Right hindlimb (tissue), 1 donor: Measurements from ENCODE around the gene DLX3.
A peak's percentile ranks its signal among the peaks of the same experiment; 100 is the strongest.

Source experiments
- DNase-seq: peaks from one replicate; pipeline ENCODE4 v3.0.0-alpha.2; 2018

DLX3 gene

DNA sequence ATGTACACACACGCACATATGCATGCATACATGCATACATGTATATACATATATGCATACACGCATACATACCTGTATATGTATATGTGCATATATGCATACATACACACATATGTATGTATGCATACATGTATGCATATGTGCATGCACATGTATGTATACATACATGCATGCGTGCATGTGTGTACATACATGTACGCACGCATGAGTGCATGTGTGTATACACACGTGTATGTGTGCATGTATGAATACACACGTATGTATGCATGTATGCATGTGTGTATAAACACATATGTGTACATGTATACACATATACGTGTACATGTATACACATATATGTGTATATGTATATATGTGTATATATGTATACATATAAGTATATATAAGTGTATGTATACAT, 28.5 kb upstream of the DLX3 start:
- no peak for DNase-seq

DNA sequence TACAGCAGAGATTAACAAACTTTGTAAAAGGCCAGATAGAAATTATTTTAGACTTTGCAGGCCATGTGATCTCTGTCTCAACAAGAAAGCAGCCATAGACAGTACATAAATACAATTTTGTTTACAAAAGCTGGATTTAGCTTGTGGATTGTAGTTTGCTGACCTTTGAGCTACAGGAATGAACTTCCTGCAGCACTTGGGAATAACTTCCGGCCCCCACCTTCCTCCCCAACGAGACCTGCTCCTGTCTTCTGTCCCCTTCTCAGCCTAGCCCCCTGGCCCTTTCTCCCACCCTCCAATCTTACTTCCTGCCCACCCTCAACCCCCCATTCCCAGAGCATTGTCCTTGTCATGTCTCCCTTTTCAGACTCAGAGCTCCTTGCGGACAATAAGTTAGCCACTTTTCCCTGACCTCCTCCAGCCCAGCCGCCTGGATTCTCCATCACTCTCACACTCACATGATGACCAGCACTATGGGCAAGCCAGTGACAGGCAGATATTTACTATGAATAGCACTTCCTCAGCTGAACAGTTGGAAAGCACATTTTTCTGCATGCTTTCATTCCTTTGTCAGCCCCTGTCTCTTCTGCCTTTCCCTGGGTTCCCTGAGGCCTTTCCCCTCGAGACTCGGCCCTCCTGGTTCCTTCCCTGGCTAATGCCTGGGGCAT, 27.6 kb upstream of the DLX3 start:
- DNase-seq: no peak

DNA sequence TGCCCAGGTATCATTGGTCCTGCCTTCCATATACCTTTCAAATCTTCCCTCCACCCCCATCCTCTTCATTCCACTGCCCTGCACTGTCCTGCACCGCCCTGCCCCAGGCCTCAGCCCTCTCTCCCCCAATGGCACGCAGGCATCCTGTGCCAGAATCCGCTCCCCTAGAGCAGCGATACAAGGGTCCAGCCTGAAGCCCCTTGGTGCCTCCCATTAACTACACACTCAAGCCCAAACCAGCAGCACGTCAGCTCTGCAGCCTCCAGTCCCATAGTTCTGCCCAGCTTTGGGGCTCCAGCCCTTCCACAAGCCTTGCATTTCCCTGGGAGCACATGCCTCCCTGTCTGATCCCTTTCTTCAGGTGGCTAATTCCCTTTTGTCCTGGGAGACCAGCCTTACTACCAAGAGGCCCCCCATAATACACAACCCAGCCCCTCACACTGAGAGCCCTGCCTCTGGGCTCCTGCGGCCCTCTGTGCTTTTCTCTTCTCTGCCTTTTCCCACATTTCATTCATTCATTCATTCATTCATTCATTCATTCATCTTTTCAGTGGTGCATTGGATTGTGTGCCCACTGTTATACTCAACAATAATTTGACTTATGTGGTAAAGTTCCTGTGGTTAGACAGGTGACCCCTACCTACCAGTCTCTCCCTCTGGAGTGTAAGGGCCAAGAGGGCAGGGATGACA, 26.8 kb upstream of the DLX3 start:
- DNase-seq: no peak

DNA sequence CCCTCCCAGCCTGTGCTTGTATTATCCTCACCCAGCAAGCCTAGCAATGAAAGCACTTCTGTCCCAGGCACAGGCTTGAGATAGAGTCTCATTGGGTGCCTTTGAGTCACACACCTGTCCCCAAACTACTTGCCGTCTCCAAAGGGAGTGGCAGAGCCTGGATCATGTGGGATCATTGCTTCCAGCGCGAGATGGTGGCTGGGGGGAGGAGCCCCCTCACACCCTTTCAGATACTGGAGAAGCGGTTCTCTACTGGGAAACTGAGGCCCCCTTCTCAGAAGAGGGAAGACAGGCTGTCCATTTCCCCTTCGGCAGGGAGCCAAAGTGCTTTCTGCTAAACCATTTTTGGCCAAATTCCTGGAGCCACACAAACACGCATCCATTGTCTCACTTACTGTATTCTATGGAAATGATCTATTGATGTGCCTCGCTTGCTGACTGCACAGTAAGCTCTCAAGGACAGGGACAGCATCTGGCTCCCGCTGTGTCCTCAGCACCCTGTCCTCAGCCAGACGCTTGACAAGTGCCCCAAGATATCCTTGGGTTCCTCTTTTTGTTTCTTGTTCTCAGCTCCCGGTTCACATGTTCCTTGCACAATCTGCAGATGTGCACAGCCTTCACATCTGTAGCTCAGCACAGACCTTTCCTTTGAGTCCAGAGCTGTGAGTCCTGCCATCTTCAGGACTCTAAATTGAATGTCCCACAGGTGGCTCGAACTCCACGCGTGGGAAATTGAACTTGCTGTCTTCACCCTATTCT, 26.0 kb upstream of the DLX3 start:
- no peak for DNase-seq

DNA sequence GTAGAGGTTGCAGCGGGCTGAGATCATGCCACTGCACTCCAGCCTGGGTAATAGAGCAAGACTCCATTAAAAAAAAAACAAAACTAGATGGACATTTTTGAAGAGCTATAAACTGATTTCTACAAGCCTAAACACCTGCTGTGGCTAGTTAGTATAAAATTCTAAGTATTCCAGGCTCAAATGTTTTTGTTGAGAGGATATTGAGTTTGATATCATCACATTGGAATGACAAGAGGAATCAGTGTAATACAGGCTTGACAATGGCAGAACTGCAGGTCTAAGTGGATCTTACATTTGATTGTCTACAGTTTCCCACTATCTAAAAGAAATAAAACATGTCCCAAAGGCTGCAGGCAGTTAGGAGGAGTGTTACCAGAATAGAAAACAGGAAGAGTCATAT, 23.9 kb upstream of the DLX3 start:
- no peak for DNase-seq

DNA sequence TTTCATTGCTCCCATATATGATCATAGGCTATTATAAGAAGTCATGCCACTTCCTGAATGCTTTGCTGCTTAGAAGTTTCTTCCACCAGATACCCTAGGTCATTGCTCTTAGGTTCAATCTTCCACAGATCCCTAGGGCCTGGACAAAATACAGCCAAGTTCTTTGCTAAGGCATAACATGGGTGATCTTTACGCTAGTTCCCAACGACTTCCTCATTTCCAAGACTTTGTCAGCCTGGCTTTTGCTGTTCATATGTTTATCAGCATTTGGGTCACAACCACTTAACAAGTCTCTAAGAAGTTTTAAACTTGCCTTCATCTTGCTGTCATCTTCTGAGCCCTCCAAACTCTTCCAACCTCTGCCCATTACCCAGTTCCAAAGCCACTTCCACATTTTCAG, 20.1 kb upstream of the DLX3 start:
- DNase-seq: no peak

DNA sequence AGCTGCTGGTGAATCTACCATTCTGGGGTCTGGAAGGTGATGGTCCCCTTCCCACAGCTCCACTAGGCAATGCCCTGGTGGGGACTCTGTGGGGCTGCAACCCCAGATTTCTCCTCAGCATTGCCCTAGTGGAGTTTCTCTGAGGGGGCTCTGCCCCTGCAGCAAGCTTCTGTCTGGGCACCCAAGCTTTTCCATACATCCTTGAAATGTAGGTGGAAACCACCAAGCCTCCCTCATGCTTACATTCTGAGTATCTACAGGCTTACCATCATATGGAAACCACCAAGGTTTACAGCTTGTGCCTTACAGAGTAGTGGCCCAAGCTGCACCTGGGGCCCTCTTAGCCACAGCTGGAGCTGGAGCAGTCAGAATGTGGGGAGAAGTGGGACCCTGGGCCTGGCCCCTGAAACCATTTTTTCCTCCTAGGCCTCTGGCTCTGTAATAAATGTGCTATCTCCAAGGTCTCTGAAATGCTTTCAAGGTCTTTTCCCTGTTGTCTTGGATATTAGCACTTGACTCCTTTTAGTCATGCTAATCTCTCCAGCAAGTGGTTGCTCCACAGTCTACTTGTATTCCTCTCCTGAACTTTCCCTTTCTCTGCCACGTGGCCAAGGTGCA, 19.6 kb upstream of the DLX3 start:
- DNase-seq: no peak

DNA sequence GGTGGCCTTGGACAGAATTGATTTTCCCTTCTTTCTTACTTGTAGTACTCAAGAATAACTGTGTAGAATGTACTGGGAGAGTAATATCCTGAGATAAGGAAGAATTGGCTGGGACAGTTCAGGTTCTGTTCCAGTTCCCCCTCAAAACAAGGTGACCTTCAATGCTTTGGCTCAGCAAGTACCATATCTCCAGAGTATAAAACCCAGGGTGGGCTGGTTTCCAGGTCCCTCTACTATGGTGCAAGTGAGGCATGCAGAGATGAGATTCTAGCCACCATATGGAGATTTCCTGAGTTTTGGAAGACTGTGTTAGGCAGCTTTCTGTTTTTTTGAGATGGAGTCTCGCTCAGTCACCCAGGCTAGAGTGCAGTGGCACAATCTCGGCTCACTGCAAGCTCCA, 18.1 kb upstream of the DLX3 start:
- no peak for DNase-seq

DNA sequence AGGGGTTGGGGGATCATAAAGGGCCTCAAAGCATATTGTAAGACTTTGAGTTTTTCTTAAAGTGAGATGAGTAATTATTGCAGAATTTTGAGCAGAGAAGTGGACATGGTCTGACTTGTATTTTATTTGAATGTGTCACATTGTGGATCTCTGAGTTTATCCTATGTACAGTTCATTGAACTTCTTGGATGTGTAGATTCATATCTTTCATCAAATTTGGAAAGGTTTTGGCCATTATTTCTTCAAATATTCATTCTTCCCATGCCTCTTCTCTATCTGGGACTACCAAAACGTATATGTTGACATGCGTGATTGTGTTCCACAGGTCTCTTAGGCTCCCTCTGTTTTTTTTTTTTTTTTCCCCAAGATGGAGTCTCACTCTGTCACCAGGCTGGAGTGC, 14.3 kb upstream of the DLX3 start:
- DNase-seq: no peak

DNA sequence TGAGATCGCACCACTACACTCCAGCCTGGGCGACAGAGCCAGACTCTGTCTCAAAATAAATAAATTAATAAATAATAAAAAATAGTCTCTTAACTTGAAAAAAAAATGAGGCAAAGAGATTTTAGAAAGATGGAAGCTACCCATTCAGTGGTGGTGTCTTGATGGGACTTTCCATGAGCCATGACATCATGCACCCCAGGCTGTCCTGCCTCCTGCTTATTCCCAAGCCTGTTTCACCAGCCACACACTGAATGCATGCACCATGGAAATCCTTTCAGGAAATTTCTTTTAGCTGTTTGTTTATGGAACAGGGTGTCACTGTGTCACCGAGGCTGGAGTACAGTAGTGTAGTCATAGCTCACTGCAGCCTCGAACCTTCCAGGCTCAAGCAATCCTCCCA, 8.9 kb upstream of the DLX3 start:
- no peak for DNase-seq

DNA sequence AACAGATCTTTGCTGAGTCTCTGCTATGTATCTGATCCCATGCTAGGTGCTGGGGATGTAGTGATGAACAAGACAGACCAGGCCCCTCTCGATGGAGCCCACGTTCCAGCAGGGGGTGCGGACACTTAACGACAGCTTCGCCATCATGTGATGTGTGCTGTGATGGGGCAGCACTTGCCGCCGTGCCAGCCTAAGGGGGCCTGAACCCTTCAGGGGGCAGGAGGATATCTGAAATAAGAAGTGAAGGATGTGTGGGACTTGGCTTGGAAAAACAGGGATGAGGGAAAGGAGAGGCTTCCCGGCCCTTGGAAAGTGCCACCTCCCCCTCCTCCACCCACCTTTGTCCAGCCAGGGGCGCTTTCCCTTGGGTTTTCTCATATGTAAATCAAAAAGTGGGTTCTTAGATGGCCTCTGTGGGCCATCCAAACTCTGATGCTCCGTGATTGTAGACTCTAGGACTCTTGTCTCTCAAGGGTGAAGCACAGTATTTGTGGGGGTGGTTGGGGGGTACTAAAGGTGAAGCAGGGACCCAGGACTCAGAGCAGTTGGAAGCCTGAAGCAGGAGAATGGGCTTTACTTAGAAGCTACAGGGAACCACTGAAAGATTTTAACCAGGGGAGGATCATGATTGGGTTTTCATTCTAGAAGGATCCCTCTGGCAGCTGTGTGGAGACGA, 4.0 kb upstream of the DLX3 start:
- no peak for DNase-seq

DNA sequence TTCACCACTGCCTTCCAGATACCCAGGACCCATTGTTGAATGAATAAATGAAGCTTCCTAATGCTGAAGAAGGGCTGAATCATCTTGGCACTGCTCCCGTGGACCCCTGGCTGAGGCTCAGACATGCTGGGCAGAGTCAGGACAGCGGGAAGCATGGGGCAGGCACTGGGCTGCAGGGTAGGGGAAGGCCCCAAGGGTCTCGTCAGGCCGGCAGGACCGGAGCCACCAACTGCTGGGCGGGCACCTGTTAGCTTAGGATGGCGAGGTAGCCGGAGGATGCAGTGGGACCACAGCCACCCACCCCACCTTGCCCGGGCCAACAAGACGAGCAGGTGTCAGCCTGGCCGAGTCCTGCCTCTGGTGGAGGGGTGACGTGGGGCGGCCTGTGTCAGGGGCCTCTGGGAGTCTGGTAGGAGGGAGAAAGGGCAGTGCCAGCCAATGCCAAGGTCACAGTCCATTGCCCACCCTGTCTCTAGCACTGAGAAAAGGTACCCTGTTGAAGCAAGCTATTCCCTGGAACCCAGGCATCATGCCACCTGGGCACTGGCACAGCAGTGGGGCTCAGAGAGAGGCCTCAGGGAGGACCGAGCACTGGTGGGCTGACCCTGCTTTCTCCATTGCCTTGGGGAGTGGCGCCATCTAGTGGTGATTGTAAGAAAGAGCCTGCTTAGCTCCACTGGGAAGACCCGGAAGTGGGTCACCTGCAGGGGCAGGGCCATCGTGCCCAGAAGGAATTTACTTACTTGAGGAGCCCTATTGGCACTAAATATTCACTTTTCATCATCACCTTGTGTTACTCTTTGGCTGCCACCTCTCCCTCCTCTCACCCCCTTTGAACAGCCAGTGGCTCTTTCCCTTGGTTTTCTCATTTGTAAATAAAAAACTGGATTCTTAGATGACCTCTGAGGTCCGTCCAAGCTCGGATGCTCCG, 3.0 kb upstream of the DLX3 start:
- peak; percentile 88 for DNase-seq

DNA sequence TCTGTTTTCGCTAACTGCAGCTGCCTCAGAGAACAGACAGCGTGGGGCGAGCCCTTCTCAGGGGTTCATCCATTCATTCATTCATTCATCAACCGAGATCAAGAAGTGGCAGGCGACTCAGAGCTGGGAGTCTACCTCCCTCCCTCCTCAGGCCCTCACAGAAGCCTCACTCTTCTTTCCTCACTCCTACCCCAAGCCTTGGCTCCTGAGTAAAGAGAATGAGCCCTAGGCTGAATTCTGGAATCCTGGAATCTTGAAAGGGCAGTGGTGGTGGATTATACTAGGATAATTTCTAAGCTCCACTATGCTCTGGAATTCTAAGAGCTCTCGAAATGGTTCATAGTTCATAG, 2.3 kb upstream of the DLX3 start:
- DNase-seq: no peak

DNA sequence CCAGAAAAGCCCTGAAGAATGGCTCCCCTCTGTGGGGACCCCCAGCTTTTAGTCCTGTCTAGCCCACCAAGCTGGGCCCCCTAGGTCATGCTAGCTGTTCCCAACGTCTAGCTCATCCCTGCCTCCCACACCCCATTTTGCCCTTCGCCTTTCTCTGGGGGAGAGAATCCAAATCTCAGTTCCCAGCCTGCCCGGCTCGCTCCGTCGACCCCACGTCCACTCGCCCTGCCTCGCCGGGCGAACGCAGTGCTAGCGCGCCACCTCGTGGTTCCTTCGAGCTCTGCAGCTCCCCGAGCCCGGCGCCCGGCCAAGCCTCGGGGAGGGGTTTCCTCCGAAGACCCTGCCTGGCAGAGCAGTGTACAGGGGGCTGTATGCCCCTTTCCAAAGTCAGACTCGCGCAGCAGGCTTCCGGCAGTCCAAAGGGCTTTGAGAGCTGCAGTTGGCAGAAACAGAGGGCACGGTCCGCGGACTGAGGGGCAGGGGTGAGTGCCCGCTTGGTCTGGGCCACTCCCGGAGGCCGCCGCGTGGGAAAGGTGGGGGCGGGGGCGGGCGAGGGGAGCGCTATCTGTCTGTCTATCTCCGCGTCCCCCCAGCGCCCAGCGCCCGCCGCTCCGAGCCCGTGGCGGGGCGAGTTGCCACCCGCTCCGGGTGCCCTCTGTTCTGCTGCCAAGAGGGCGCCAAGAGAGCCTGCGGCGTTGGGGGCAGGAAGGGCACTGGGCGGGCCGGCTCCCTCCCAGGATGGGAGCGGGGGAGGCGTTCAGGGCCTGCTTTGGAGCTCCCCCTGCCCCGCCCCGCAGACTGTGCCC, 1.7 kb upstream of the DLX3 start:
- peak; percentile 64 for DNase-seq

DNA sequence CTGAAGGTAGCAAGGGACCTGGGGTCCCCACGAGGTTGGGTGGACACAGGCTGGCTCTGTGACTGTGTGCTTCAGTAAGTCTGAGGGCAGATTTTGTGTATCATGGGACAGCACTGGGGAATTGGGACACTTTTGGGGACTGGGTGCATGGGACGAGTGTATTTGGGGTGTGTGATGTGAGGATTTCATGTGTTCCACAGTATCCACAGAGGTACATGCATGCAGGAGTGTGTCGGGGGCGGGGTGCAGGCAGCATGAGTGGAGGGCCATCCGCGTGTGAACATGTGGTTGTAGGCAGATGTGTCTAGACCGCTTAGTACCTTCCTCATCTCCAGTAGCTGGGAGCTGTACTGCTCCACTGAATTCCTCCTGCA, 1.1 kb upstream of the DLX3 start:
- no peak for DNase-seq

DNA sequence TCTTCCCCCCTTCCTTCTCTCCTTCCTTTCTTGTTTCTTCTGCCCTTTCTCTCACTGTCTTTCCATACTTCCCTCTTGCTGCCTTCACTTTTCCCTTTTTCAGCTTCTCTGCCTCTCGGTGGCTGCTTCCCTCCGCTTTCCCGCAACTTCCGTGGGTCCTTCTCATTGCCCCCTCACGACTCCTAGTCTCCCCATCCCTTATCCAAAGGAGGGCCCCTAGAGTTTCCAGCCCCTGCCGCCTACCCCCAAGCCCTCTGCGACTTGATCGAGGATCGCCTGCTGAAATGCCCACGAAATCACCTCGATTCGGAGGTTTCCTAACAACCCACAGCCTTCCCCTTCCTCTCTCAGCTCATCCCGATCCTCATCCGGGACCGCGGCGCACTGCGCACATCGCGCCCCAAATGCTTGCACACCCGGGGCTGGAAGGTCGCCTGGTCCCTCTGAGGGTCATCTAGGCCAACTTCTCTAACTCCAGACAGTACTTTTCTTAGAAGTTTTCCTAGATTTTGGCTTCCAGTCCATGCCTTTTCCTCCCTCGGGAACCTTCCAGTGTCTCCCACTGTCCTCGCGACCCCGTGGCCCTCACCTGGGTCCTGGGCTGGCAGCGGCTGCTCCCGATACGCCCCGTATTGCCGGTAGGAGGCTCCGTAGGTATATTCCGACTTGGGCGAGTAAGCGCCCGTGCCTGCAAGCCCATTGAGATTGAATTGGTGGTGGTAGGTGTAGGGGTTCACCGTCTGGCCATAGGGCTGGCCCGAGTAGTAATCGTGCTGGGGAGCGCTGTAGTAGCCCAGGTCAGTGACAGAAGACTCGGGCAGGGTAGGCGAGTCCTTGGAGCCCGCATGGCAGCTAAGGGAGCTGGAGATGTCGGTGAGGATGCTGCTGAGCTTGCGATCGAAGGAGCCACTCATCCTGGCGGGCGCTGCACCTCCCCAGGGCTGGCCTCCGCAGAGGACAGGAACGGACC, 654 bp downstream of the DLX3 start:
- no peak for DNase-seq

DNA sequence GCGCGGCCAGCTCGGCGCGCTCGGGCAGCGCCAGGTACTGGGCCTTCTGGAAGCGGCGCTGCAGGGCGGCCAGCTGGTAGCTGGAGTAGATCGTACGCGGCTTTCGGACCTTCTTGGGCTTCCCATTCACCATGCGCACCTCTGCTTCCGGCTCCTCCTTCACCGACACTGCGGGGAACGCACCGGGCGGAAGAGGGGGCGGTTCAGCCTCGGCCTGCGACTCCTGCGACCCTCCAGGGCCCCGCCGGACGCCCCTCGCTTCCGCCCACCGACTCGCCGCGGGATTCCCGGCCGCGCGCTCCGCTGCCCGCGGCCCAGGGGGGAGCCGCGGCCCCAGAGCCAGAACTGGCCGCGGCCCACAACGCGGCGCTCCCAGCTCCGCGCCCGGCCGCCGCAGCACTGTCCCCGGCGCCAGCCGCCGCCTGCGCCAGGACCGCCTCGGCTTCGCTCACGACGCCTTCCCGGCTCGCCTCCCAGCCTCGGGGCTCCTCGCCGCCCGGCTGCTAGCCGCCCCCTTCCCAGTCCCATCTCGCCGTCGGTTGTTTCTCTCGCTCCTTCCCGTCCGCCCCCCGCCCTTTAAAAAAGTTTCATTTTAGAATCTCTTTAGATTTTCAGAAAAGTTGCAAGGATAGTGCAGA, 1.5 kb downstream of the DLX3 start:
- DNase-seq: no peak

DNA sequence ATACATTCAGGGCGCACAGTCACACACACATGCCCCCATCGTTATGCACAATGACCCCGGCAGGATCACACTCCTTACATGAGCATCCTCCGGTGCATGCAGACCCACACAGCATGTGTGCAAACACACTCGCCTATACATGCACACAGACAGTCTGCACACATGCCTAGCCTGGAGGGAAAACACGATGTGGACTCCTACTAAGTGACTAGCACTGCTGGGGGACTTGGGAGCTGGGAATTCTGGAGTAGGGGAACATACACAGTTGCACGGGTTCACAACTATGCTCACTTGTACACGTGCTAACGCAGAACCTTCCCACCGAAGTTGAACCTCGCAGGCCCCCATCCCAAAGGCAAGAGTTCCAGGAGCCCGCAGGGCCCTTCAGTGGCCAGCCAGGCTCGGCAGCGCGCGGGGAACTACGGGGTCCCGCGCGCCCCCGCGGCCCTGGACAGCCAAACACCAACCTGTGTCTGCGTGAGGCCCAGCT, 2.0 kb downstream of the DLX3 start:
- no peak for DNase-seq

DNA sequence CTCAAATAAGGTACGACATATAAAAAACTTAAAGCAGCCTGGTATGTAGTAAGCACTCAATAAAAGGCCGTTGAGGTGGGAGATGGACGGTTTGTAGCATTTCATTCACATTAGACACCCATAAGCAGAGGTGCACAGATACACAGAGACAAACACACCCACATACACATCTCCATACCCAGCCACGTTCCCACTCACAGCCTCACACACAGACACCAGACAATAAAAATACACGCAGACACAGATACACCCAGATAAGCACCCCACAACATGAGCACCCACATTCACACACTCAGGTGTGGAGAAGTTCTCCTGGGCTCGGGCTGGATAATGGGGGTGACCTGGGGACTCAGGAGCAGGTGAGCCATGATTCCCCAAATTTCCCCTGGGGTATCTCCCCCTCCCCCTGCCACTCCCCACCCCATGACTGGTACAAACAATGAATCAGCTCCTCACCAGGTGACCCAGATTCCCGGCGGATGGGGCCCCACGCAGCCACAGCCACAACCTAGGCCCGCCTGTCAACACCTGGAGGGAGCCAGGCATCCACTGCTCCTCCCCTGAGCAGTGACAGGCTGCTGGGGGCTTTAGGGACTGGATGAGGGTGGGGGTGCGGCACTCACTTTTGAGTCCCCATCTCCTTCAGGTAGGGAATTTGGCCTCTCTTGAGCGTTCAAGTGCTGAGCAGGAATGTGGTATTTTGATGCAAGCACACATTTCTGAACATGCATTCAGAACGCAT, 2.7 kb downstream of the DLX3 start:
- DNase-seq: no peak
